GM20431 (cell line): ENCODE measurements around the gene TOMM22.

Source experiments
- in situ Hi-C: fragments of 300-500 bp; cut with MseI, MboI; formaldehyde crosslinking; loops from one replicate; pipeline ENCODE4 v1.15.0; 2020; ENCODE audit warnings: low sequenced_read_pairs; ENCODE audit not compliant: unreplicated experiment

The TOMM22 gene

GRCh38 chr22:38712486-38713207 is 30.9 kb downstream of the TOMM22 start:
- in situ Hi-C loops = no loop called here

- in situ Hi-C loops = no loop called here
Observed at GRCh38 chr22:38713921-38714320, 32.2 kb downstream of the TOMM22 start.

GRCh38 chr22:38715176-38715764 is 33.5 kb downstream of the TOMM22 start:
- in situ Hi-C loops = no loop called here

- in situ Hi-C loops = no loop called here
Observed at GRCh38 chr22:38715852-38716251, 34.1 kb downstream of the TOMM22 start.

- in situ Hi-C loops = no loop called here
Observed at GRCh38 chr22:38716271-38716670, 34.5 kb downstream of the TOMM22 start.

DNA sequence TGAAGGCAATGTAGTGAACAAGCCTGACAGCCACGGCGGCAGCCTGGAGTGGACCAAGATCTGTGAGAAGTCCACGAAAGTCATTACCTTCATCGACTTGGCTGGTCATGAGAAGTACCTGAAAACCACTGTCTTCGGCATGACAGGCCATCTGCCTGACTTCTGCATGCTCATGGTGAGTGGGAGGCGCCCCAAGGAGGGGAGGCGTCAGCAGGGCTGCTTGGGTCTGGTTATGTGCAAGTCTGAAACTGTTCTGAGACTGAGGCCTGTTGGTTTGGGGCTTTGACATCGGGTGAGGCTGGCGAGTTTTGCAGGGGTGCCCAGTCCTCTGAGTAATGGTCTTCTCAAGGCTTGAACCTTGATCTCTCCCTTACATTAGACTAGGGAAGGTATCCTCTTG is 35.1 kb downstream of the TOMM22 start:
- in situ Hi-C loops = no loop called here

DNA sequence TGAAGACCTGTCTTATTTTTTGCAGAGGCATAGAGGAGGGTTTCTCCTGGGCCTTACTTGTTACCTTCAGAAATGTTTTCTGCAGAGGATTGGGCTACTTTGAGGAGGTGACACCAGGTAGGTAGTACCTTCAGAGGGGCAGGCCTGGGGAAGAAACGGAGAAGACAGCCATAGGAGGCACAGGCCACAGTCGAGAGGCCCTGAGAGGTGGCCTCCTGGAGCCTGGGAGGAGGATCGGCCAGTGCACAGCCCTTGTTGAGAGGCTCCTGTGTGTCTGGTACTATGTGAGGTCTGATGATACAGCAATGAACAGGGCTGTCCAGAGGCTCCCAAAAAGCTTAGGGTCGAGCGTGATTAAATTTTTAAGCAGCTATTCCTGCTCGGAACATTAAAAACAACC is 35.5 kb downstream of the TOMM22 start:
- in situ Hi-C loops = no loop called here

GRCh38 chr22:38718414-38718813 is 36.7 kb downstream of the TOMM22 start:
- in situ Hi-C loops = no loop called here

GRCh38 chr22:38719196-38719595 is 37.4 kb downstream of the TOMM22 start:
- in situ Hi-C loops = no loop called here

DNA sequence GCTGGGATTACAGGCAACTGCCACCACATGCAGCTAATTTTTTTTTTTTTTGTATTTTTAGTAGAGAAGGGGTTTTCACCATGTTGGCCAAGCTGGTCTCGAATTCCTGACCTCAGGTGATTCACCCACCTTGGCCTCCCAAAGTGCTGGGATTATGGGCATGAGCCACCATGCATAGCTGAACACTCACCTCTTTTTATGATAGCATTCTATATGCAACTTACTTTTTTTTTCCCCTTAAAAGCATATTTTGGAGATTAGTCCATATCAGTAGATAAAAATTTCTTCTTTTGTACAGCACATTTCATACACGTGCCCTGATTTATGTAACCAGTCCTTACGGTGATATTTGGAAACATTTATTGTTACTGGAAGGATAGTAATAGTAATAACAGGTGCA is 38.6 kb downstream of the TOMM22 start:
- in situ Hi-C loops = no loop called here

DNA sequence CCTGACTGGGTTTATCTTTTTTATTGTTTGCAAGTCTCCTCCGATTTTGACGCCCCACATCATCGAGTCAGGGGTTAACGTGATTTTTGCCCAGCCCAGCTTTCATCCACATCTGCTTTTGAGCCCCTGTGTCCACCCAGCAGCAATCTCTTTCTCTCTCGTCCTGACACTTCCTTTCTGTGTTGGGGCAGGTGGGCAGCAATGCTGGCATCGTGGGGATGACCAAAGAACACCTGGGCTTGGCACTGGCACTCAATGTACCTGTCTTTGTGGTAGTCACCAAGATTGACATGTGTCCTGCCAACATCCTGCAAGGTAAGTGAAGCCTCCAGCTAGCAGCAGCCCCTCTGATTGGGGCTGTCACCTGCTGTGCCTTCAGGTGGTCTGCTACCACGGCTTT is 39.8 kb downstream of the TOMM22 start:
- in situ Hi-C loops = no loop called here

- in situ Hi-C loops = no loop called here
Observed at GRCh38 chr22:38724176-38724575, 42.4 kb downstream of the TOMM22 start.

DNA sequence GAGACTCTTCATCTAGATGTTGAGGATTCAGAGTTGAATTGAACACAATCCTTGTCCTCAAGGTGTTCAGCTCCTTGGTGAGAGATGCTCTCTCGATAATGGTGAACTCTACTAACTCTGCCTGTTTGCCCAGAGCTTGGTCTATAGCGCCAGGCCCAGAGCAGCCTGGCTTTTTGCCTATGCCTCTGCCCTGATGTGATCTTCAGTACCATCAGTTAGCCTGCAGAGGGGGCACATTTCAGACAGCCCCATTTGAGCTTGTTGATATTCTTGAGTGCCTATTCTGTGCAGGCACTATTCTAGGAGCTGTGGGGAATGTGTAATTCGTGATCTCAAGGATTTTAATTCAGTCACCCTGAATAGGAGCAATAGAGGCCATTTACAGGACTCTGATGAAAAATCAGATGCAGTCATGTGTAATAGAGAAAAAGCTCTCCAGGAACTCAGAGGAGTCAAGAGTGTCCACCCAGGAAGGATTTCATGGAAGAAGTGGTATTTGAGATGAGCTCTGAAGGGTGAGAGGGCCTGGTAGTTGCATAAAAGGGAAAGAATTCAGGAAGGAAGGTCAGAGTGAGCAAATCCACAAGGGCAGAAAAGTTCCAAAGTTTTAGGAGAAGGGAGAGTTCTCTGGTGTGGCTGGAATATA is 43.3 kb downstream of the TOMM22 start:
- in situ Hi-C loops = no loop called here

DNA sequence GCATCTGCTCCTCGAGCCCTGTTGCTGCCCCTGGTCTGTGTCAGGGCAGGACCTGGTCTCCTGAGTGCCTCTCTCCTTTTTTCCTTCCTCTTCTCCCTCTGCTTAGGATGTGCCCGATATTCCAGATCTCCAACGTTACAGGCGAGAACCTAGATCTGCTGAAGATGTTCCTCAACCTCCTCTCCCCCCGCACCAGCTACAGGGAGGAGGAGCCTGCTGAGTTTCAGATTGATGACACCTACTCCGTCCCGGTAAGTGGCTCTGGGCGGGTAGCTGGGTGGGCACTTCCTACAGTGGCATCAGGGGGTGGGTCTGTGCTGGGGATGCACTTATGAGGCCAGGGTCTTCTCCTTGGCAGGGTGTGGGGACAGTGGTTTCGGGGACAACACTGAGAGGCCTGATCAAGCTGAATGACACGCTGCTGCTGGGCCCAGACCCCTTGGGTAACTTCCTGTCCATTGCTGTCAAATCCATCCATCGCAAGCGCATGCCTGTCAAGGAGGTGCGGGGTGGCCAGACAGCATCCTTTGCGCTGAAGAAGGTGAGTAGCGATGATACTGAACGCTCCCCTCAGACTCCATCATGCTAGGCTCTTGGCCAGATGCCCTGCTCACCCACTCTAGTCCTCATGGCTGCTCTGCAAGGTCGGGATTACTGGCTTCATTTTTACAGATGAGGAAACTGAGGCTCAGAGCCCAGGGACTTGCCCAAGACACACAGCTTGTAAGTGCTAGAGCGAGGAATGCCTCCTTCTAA is 44.3 kb downstream of the TOMM22 start:
- in situ Hi-C loops = no loop called here

DNA sequence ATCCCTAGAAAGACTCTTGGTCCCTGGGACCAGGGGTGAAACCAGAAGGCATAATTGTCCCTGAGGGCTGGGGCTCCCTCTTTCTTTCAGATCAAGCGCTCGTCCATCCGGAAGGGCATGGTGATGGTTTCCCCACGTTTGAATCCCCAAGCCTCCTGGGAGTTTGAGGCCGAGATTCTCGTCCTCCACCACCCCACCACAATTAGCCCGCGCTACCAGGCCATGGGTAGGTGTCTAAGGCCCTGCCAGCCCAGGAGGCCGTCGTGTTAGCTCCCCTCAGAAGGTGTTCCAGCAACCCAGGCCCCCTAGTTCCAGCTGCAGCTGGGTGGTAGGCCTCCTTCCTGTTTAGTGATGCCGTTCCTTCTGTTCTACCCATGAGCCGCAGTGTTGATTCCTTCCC is 45.4 kb downstream of the TOMM22 start:
- in situ Hi-C loops = no loop called here

DNA sequence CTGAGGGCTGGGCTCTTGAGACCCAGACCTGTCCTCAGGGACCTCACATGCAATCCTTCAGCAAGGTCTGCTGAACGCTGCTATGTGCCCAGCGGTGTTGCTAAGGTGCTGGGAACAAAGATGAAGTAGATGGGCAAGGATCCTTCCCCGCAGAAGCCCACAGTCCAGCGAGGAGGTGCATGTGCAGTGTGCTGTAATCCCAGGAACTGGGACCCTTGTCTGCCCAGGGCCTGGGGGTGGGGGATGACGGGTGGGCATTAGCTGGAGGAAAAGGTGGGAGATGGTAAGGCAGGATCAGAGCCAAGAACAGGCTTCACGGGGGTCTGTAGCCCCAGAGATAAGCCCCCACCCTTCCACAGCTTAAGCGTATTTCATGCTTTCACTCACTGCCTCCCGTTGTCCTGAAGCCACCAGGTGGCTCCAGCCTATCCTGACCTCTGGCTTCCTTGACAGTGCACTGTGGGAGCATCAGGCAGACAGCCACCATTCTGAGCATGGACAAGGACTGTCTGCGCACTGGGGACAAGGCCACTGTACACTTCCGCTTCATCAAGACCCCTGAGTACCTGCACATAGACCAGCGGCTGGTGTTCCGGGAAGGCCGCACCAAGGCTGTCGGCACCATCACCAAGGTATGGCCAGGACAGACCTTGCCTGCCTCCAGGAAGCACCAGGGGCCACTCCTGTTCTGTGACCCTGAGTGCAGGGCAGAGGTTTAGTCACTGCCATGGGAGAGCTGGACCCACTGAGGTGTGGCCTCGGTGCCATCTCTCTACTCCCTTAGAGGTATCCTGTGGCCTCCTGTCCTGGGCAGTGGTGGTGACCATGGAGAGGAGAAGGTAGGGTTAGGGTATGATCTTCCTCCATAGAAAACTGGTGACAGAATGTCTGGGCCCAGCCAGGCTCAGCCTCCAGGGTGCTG is 46.0 kb downstream of the TOMM22 start:
- in situ Hi-C loops = no loop called here

- in situ Hi-C loops = no loop called here
Observed at GRCh38 chr22:38728871-38729796, 47.4 kb downstream of the TOMM22 start.

DNA sequence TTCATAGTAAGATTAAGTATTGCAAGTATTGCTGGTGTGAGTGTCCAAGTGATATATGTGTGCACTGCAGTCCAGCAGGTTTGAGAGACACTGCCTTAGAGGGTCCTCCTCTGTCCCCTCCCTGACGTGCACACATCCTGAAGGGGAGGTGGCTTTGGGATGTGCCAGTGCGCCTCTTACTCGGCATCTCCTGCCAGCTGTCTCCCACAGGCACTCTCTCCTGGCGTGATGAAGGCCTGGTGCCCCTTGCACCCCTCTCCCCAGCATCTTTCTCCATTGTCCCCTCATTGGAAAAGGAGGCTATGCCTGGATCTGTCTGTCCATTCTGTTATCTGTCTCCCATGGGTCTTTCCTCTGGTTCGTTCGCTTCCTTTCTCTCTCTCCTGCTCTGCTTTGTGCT is 48.2 kb downstream of the TOMM22 start:
- in situ Hi-C loops = no loop called here

DNA sequence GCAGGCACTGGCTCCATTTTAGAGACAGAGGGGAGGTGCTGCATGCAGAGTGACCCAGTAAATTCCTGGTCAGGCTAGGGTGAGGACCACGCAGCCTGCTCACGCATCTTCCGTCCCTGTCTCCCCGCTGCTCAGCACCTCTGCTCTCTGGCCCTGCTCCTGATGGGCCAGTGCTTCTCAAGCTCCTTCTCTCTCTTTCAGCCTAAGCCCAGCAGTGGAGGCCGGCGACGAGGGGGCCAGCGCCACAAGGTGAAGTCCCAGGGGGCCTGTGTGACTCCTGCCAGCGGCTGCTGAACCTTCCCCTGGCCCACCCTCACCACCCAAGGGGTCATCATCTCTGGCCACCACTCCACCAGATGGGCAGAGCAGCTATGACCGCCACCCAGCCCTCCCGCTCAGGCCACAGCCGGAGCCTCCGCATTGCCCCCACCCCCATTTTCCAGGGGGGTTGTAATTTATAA is 48.7 kb downstream of the TOMM22 start:
- in situ Hi-C loops = no loop called here
